Measurements from ENCODE around the gene THUMPD2. TPM values are rescaled to one million over a fixed set of nuclear protein-coding genes. Genes with fewer than 3 reads are reported as not detected.

The THUMPD2 gene
- total RNA-seq, 3 donors from 2014 or later, result 8.4 to 11.4 (median 8.7) TPM

DNA sequence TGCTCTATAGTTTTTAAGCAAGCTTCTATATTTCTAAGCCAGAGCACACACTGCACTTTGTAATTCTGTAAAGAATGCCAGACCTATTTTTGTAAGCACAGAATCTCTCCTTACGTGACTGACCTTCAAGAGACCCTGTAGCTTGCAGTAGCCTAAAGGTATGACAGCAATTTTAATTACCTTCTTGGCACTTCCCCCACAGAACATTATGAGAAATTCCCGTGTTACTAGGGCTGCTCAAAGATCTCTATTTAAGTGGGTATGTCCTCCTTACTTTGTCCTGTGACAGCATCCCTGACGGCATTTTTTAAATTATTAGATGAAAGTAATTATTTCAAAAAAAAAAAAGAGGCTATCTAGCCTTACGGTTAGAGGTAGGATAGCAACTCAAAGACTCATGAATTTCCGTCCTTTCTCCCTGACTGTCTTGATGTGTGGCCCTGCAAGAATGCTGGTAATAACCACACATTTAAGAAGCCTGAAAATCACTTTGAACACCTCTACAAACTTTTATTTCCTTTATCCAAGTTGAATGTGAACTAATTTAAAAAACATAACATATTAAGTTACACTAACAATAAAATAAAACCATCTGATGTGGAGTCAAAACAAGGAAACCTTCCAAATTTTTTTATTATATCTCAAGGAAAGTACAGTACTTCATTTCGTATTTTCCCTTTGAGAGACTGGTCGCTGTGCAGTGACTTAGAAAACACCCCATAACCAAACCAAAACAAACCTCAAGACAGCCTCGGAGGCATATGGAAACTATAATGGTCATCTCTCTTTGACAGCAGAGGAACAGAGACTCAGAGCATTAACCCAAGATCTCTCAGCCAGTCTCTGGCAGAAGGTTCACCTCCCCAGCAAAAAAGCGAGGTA lies 54.9 kb downstream of the THUMPD2 start:
- ATAC-seq, result no peak
- DNase-seq, result no peak
- Histone ChIP-seq H3K4me1 (ENCODE audit: low read depth) (no peaks in the 10 kb centered on the region), H3K9me3 (no peaks in the 10 kb centered on the region), H3K36me3 (ENCODE audit: low read depth) (no peaks in the 10 kb centered on the region), H3K4me3 (no peak overlapping the region)
- TF ChIP-seq CTCF (IDR thresholded peaks at IDR 0.05), result no peak
- intact Hi-C loops (cut with DNase I, micrococcal nuclease), result no loop called here

GRCh38 chr2:39723497-39723896 lies 55.6 kb downstream of the THUMPD2 start:
- TF ChIP-seq CTCF (IDR thresholded peaks at IDR 0.05), result no peak
- intact Hi-C loops (cut with DNase I, micrococcal nuclease), result no loop called here
- ATAC-seq (no peak), DNase-seq (no peak)
- Histone ChIP-seq H3K4me3 (no peak overlapping the region), H3K4me1 (ENCODE audit: low read depth) (no peaks in the 10 kb centered on the region), H3K9me3 (no peaks in the 10 kb centered on the region), H3K36me3 (ENCODE audit: low read depth) (no peaks in the 10 kb centered on the region)

GRCh38 chr2:39720970-39721369 lies 58.1 kb downstream of the THUMPD2 start:
- no peak for DNase-seq
- no peak for ATAC-seq
- no peak overlapping the region for H3K4me3 ChIP-seq
- TF ChIP-seq CTCF (IDR thresholded peaks at IDR 0.05), result no peak
- intact Hi-C loops (cut with DNase I, micrococcal nuclease), result no loop called here
- H3K36me3 ChIP-seq (ENCODE audit: low read depth), result no peaks in the 10 kb centered on the region
- no peaks in the 10 kb centered on the region for H3K9me3 ChIP-seq
- no peaks in the 10 kb centered on the region for H3K4me1 ChIP-seq (ENCODE audit: low read depth)

- Histone ChIP-seq H3K9me3 (no peaks in the 10 kb centered on the region), H3K36me3 (ENCODE audit: low read depth) (no peaks in the 10 kb centered on the region), H3K4me1 (ENCODE audit: low read depth) (no peaks in the 10 kb centered on the region), H3K4me3 (no peak overlapping the region)
- ATAC-seq, result no peak
- intact Hi-C loops (cut with DNase I, micrococcal nuclease), result no loop called here
- no peak for DNase-seq
- no peak for TF ChIP-seq CTCF (IDR thresholded peaks at IDR 0.05)
These were observed 59.7 kb downstream of the THUMPD2 start for GRCh38 chr2:39719317-39719716.

DNA sequence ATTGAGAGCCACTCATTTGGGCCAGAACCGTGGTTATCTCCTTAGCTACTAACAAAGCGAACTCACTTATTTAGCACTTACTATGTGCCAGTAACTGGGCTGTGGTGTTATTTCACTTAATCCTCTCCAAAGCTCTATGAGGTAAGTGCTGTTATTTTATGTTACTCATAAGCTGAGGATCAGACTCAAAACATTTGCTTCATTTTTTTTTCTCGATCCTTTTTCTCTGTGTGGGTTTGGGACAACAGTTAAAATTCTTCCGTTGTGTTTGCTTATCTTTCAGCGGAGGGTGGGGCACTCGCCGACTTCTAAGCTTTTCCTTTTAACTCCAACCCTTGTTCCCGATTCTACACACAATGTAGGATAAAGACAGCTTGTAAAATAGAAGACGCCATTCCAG lies 60.6 kb downstream of the THUMPD2 start:
- intact Hi-C loops (cut with DNase I, micrococcal nuclease), result no loop called here
- ATAC-seq (peak; percentile 44), DNase-seq (no peak)
- TF ChIP-seq CTCF (IDR thresholded peaks at IDR 0.05), result no peak
- Histone ChIP-seq H3K4me1 (ENCODE audit: low read depth) (no peaks in the 10 kb centered on the region), H3K4me3 (no peak overlapping the region), H3K9me3 (no peaks in the 10 kb centered on the region), H3K36me3 (ENCODE audit: low read depth) (no peaks in the 10 kb centered on the region)

All from mucosa of descending colon (tissue), 3 donors.